Hepatocyte (in vitro differentiated cells): ENCODE data around the gene CDC20B. TPM values are rescaled to one million over a fixed set of nuclear protein-coding genes. Genes with fewer than 3 reads are reported as not detected.
"Not testable (repeated sequence)": the region's sequence is repeated elsewhere in the genome, so short reads cannot be mapped to it uniquely, and the experiment has no call there.

Source experiments
- DNase-seq: peaks from one replicate; pipeline ENCODE4 v3.0.0-alpha.2; 2016; ENCODE audit warnings: low spot score
- H2AFZ ChIP-seq: fragments of 200-600 bp; sonication (generic); 2 replicates; pipeline ENCODE4 v1.6.0; 2016; ENCODE audit warnings: antibody characterized with exemption, mild to moderate bottlenecking
- H3K27ac ChIP-seq: fragments of 200-600 bp; sonication (generic); 2 replicates; pipeline ENCODE4 v1.5.1; 2016; ENCODE audit warnings: mild to moderate bottlenecking
- H3K27me3 ChIP-seq: fragments of 200-600 bp; sonication (generic); 2 replicates; pipeline ENCODE4 v1.6.1; 2016
- H3K36me3 ChIP-seq: fragments of 200-600 bp; sonication (generic); replicated peaks from 2 replicates; pipeline ENCODE4 v1.5.1; 2016; ENCODE audit warnings: low read depth; ENCODE audit not compliant: insufficient read depth
- H3K4me1 ChIP-seq: fragments of 200-600 bp; sonication (generic); 2 replicates; pipeline ENCODE4 v1.5.1; 2016; ENCODE audit warnings: mild to moderate bottlenecking, moderate library complexity; ENCODE audit not compliant: insufficient read depth
- H3K4me2 ChIP-seq: fragments of 200-600 bp; sonication (generic); 2 replicates; pipeline ENCODE4 v1.6.0; 2016
- H3K4me3 ChIP-seq: fragments of 200-600 bp; sonication (generic); 2 replicates; pipeline ENCODE4 v1.5.1; 2016; ENCODE audit warnings: mild to moderate bottlenecking
- H3K79me2 ChIP-seq: fragments of 200-600 bp; sonication (generic); 2 replicates; pipeline ENCODE4 v1.6.0; 2017; ENCODE audit warnings: mild to moderate bottlenecking
- H3K9me2 ChIP-seq: fragments of 200-600 bp; sonication (generic); replicated peaks from 2 replicates; pipeline ENCODE4 v1.6.0; 2017; ENCODE audit warnings: mild to moderate bottlenecking; ENCODE audit not compliant: insufficient read depth
- H3K9me3 ChIP-seq: fragments of 200-600 bp; sonication (generic); 2 replicates; pipeline ENCODE4 v1.5.1; 2016; ENCODE audit warnings: low read depth, mild to moderate bottlenecking
- H4K20me1 ChIP-seq: fragments of 200-600 bp; sonication (generic); 2 replicates; pipeline ENCODE4 v1.6.0; 2016; ENCODE audit warnings: mild to moderate bottlenecking; ENCODE audit not compliant: insufficient read depth, poor library complexity, severe bottlenecking
- CTCF ChIP-seq: fragments of 200-600 bp; sonication (generic); IDR thresholded peaks from 2 replicates; pipeline ENCODE4 v1.5.1; 2016; ENCODE audit warnings: antibody characterized with exemption, mild to moderate bottlenecking; ENCODE audit not compliant: poor library complexity
- EZH2 ChIP-seq: fragments of 200-600 bp; sonication (generic); IDR thresholded peaks from 2 replicates; pipeline ENCODE4 v1.6.1; 2016; ENCODE audit warnings: antibody characterized with exemption, mild to moderate bottlenecking, borderline replicate concordance
- EZH2phosphoT487 ChIP-seq: fragments of 200-600 bp; sonication (generic); IDR thresholded peaks from one replicate; pipeline ENCODE4 v1.6.1; 2018; ENCODE audit warnings: antibody characterized with exemption, mild to moderate bottlenecking, low read depth, moderate library complexity; ENCODE audit not compliant: unreplicated experiment, severe bottlenecking
- WGBS: methylation state at CpG from one replicate; pipeline ENCODE4 v1.1.6; 2016; ENCODE audit warnings: low lambda C conversion rate; ENCODE audit errors: missing lambda C conversion rate; 5-methylcytosine and 5-hydroxymethylcytosine counted together
- polyA plus RNA-seq: library from polyadenylated mRNA; unstranded; fragments of >200 nt; fragmentation: Nextera tagmentation; extraction: Ambion mirVana; gene quantifications from 2 replicates; pipeline ENCODE4 v1.2.1, GENCODE V29; 2016
- total RNA-seq: library from RNA; depleted of rRNA; stranded (reverse); fragments of >200 nt; gene quantifications from 2 replicates; pipeline ENCODE4 v1.2.3, GENCODE V29; 2014

CDC20B gene
- total and polyA plus RNA-seq, 2 experiments from 2014 or later, result 0.30 TPM; not detected in 1

GRCh38 chr5:55096182-55096581 is 76.8 kb downstream of the CDC20B start:
- Histone ChIP-seq H3K36me3 (no peaks in the 10 kb centered on the region), H3K4me1 (no peaks in the 10 kb centered on the region), H3K4me2 (no peak overlapping the region), H3K9me2 (no peaks in the 10 kb centered on the region), H3K27ac (no peak overlapping the region), H2AFZ (no peak overlapping the region), H3K79me2 (no peaks in the 10 kb centered on the region), H3K9me3 (no peaks in the 10 kb centered on the region), H3K27me3 (no peaks in the 10 kb centered on the region), H4K20me1 (no peaks in the 10 kb centered on the region), H3K4me3 (no peak overlapping the region)
- TF ChIP-seq EZH2phosphoT487 (no peak), EZH2 (no peak), CTCF (no peak)
- WGBS, result 63% methylated on average over 3 of the region's 3 CpGs
- DNase-seq, result no peak

- H3K27ac ChIP-seq, H3K9me3 ChIP-seq, H3K79me2 ChIP-seq, H2AFZ ChIP-seq, H3K4me3 ChIP-seq, H4K20me1 ChIP-seq, H3K9me2 ChIP-seq, H3K4me1 ChIP-seq, DNase-seq, H3K36me3 ChIP-seq, H3K27me3 ChIP-seq, H3K4me2 ChIP-seq: not testable (repeated sequence)
- 77% methylated on average over 6 of the region's 6 CpGs for WGBS
Observed at GRCh38 chr5:55091011-55091410, 82.0 kb downstream of the CDC20B start.

GRCh38 chr5:55089301-55089700 is 83.7 kb downstream of the CDC20B start:
- H4K20me1 ChIP-seq, H3K4me2 ChIP-seq, H3K4me3 ChIP-seq, H3K9me3 ChIP-seq, H3K27me3 ChIP-seq, DNase-seq, H3K36me3 ChIP-seq, H2AFZ ChIP-seq, H3K79me2 ChIP-seq, H3K27ac ChIP-seq, H3K9me2 ChIP-seq, H3K4me1 ChIP-seq: not testable (repeated sequence)
- 84% methylated on average over 2 of the region's 2 CpGs for WGBS

- Histone ChIP-seq H3K36me3 (no peaks in the 10 kb centered on the region), H4K20me1 (no peaks in the 10 kb centered on the region), H3K27me3 (no peaks in the 10 kb centered on the region), H3K4me3 (no peak overlapping the region), H2AFZ (no peak overlapping the region), H3K9me2 (no peaks in the 10 kb centered on the region), H3K79me2 (no peaks in the 10 kb centered on the region), H3K9me3 (no peaks in the 10 kb centered on the region), H3K4me2 (no peak overlapping the region), H3K27ac (no peak overlapping the region), H3K4me1 (no peaks in the 10 kb centered on the region)
- DNase-seq, result no peak
- TF ChIP-seq CTCF, result no peak
Observed at GRCh38 chr5:55081541-55081940, 91.4 kb downstream of the CDC20B start.

GRCh38 chr5:55073211-55073610 is 99.8 kb downstream of the CDC20B start:
- Histone ChIP-seq H4K20me1 (no peaks in the 10 kb centered on the region), H3K9me2 (no peaks in the 10 kb centered on the region), H3K79me2 (no peaks in the 10 kb centered on the region), H3K4me1 (no peaks in the 10 kb centered on the region), H3K9me3 (no peaks in the 10 kb centered on the region), H3K27me3 (no peaks in the 10 kb centered on the region), H3K27ac (no peak overlapping the region), H3K4me3 (no peak overlapping the region), H3K4me2 (no peak overlapping the region), H3K36me3 (no peaks in the 10 kb centered on the region), H2AFZ (no peak overlapping the region)
- DNase-seq, result no peak
- WGBS, result 93% methylated on average over 3 of the region's 3 CpGs
- TF ChIP-seq EZH2phosphoT487 (no peak), CTCF (no peak)
